ENCODE results near the gene TMEM11.

The TMEM11 gene

DNA sequence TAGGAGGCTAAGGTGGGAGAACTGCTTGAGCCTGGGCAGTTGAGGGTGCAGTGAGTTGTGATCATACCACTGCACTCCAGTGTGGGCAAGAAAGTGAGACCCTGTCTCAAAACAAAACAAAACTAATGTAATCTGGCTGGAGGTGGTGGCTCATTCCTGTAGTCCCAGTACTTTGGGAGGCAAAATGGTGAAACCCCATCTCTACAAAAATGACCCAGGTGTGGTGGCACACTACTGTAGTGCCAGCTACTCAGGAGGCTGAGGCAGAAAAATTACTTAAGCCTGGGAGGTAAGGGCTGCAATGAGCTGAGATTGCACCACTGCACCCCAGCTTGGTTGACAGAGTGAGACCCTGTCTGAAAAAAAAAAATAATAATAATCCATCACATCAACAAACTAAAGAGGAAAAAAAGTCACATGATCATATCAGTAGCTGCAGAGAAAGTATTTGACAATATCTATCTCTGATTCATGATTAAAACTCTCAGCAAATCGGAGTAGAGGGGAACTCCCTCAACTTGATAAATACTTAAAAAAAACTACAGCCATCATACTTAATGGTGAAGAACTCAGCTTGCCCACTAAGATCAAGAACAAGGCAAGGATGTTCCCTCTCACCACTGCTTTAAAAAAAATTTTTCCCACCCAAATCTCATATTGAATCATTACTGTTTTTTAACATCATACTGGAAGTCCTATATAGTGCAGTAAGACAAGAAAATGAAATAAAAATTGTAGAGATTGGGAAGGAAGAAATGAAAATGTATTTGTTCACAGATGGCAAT, 56.2 kb downstream of the TMEM11 start:
- DNase-seq (ENCODE audit: low read depth), result no peak

DNA sequence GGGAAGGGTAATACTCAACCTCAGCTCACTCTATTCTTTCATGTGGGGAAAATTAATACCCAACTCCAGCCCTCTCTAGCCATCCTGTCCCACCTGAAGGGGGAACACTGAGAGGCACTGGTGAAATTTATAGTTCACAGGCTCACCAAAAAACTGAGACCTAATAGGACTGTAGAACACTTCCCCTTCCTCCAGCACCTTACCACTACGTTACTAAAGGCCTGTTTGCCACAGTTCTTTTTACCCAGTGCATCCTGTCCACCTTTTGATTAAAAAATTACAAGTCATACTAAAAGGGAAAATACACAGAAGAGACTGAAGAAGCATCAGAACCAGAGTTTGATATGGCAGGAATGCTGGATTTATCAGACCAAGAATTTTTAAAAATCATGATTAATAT, 61.2 kb downstream of the TMEM11 start:
- no peak for DNase-seq (ENCODE audit: low read depth)

DNA sequence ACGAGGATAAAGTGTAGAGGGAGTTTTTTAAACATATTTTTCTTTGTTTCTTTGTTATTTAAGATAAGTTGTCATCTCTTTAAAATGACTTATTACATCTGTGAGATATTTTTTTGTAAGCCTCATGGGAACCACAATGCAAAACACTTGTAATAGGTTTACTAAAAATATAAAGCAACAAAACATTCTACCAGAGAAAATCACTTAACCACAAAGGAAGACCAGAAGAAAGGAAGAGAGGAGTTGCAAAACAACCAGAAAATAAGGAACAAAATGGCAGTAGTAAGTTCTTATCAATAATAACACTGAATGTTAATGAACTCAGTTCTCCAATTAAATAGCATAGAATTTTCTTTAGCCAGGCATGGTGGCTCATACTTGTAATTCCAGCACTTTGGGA, 64.3 kb downstream of the TMEM11 start:
- DNase-seq (ENCODE audit: low read depth), result no peak
